Transverse colon (tissue), 4 donors: ENCODE measurements around the gene DIPK1B. TPM values are rescaled to one million over a fixed set of nuclear protein-coding genes. Genes with fewer than 3 reads are reported as not detected.

Experiments used
- DNase-seq: peaks from one replicate; pipeline ENCODE4 v3.0.0-alpha.2; 2019
- H3K27ac ChIP-seq, 4 donors: fragments of 200-600 bp; sonication (generic); 2 replicates each; pipeline ENCODE4 v1.5.1; 2016 to 2018; ENCODE audit warnings: inconsistent platforms in 4 of 4
- H3K27me3 ChIP-seq: fragments of 200-600 bp; sonication (generic); 2 replicates; pipeline ENCODE4 v1.5.1; 2017; ENCODE audit warnings: inconsistent platforms
- H3K36me3 ChIP-seq, 4 donors: fragments of 200-600 bp; sonication (generic); 2 replicates each; pipeline ENCODE4 v1.5.1; 2017 to 2019; ENCODE audit warnings: inconsistent platforms in 4 of 4
- H3K4me1 ChIP-seq, 4 donors: fragments of 200-600 bp; sonication (generic); 2 replicates each; pipeline ENCODE4 v1.5.1; 2017 to 2020; ENCODE audit warnings: inconsistent platforms in 4 of 4
- H3K4me3 ChIP-seq, 4 donors: fragments of 200-600 bp; sonication (generic); 1 replicate in 1 of 4; 2 replicates in 3 of 4; pipeline versions ENCODE4 v1.5.1 to v1.6.1; 2017 to 2019; ENCODE audit warnings: inconsistent platforms in 4 of 4
- H3K9me3 ChIP-seq, 2 donors: fragments of 200-600 bp; sonication (generic); 2 replicates each; pipeline ENCODE4 v1.5.1; 2017 to 2019; ENCODE audit warnings: inconsistent platforms in 2 of 2
- CTCF ChIP-seq, 5 experiments: fragments of 200-600 bp in 3 of 5; fragments of 450-650 bp in 2 of 5; sonication (generic) in 3 of 5; IDR thresholded peaks; 1 replicate in 2 of 5; 2 replicates in 3 of 5; pipeline ENCODE4 v1.5.1; 2016 to 2017; ENCODE audit warnings: antibody characterized with exemption in 5 of 5, inconsistent platforms in 3 of 5, mild to moderate bottlenecking in 2 of 5, moderate library complexity in 1 of 5
- EP300 ChIP-seq: sonication (generic); formaldehyde crosslinking; IDR thresholded peaks from one replicate; pipeline ENCODE4 v1.6.1; 2017; ENCODE audit warnings: antibody characterized with exemption, low read depth
- POLR2A ChIP-seq: fragments of 450-650 bp; IDR thresholded peaks from one replicate; pipeline ENCODE4 v1.6.1; 2016; ENCODE audit warnings: antibody characterized with exemption, mild to moderate bottlenecking, moderate library complexity
- POLR2AphosphoS5 ChIP-seq, 3 donors: sonication (generic); formaldehyde crosslinking; IDR thresholded peaks; one replicate each; pipeline ENCODE4 v1.6.1; 2016; ENCODE audit warnings: antibody characterized with exemption in 3 of 3
- WGBS, 2 donors: methylation state at CpG; one replicate each; pipeline ENCODE4 v1.1.5; 2018; ENCODE audit warnings: low coverage in 1 of 2; 5-methylcytosine and 5-hydroxymethylcytosine counted together
- in situ Hi-C, 4 donors: fragments of 200-750 bp; cut with MboI; loops; one replicate each; pipeline versions ENCODE4 v1.15.0 to v1.15.1; 2017; ENCODE audit warnings: low sequenced_read_pairs in 3 of 4, low pct_ligation_motif_present in 1 of 4, low pct_unique_long_range_greater_than_20kb in 1 of 4
- intact Hi-C: fragments of 100-400 bp; cut with DNase I; formaldehyde crosslinking; loops from one replicate; pipeline ENCODE4 v1.15.1; 2023; ENCODE audit warnings: low total_unique reads
- total RNA-seq, 4 donors: library from RNA; depleted of rRNA; stranded (reverse); fragments of >200 nt; gene quantifications; one replicate each; pipeline ENCODE4 v1.1.0, GENCODE V29; 2016

The DIPK1B gene
- total RNA-seq, 4 donors from 2014 or later = 3.5 to 12.3 (median 3.9) TPM

- in situ Hi-C loops = no loop called here
- Histone ChIP-seq H3K36me3 (no peaks in the 10 kb centered on the region), H3K4me3 (no peak overlapping the region), H3K27ac (peak overlapping the region in 2 of 4 donors; percentile 83 to 85), H3K4me1 (peaks cover 31 to 66% (median 63%) of the 10 kb centered on the region in 4 donors), H3K27me3 (peaks cover 29% of the 10 kb centered on the region), H3K9me3 (no peaks in the 10 kb centered on the region)
- TF ChIP-seq EP300 (no peak), CTCF (IDR thresholded peaks at IDR 0.05) (no peak), POLR2A (no peak), POLR2AphosphoS5 (IDR thresholded peaks at IDR 0.05) (no peak)
- no peak for DNase-seq
- 76% methylated on average over 9 of the region's 9 CpGs; no CpG with 5 or more reads in 1 of the 2 donors for WGBS, 2 donors
- intact Hi-C loops = no loop called here
Measured at GRCh38 chr9:136696502-136696901, 15.9 kb upstream of the DIPK1B start.

GRCh38 chr9:136697146-136697820, 15.1 kb upstream of the DIPK1B start:
- no peak for TF ChIP-seq EP300
- TF ChIP-seq POLR2A = no peak
- TF ChIP-seq CTCF (IDR thresholded peaks at IDR 0.05) = no peak
- no peak for TF ChIP-seq POLR2AphosphoS5 (IDR thresholded peaks at IDR 0.05)
- Histone ChIP-seq H3K4me1 (peaks cover 30 to 64% (median 55%) of the 10 kb centered on the region in 4 donors), H3K36me3 (no peaks in the 10 kb centered on the region), H3K9me3 (no peaks in the 10 kb centered on the region), H3K27ac (no peak overlapping the region), H3K4me3 (no peak overlapping the region), H3K27me3 (peaks cover 34% of the 10 kb centered on the region)
- 20 to 38% methylated on average over 1 to 23 of the region's 23 CpGs for WGBS, 2 donors
- in situ Hi-C loops (no loop called here), intact Hi-C loops (no loop called here)
- no peak for DNase-seq

- intact Hi-C loops = no loop called here
- Histone ChIP-seq H3K9me3 (no peaks in the 10 kb centered on the region), H3K27me3 (peaks cover 34% of the 10 kb centered on the region), H3K4me3 (no peak overlapping the region), H3K36me3 (no peaks in the 10 kb centered on the region), H3K27ac (no peak overlapping the region), H3K4me1 (peaks cover 24 to 58% (median 48%) of the 10 kb centered on the region in 4 donors)
- DNase-seq = no peak
- in situ Hi-C loops = no loop called here
- 27 to 37% methylated on average over 5 to 18 of the region's 20 CpGs for WGBS, 2 donors
- TF ChIP-seq POLR2A (no peak), CTCF (IDR thresholded peaks at IDR 0.05) (no peak), POLR2AphosphoS5 (IDR thresholded peaks at IDR 0.05) (no peak), EP300 (no peak)
Measured at GRCh38 chr9:136697821-136698526, 14.4 kb upstream of the DIPK1B start.

- TF ChIP-seq POLR2AphosphoS5 (IDR thresholded peaks at IDR 0.05) (no peak), POLR2A (no peak)
- no peaks in the 10 kb centered on the region for H3K9me3 ChIP-seq
- in situ Hi-C loops (no loop called here), intact Hi-C loops (no loop called here)
- H3K4me1 ChIP-seq = peaks cover 20 to 51% (median 41%) of the 10 kb centered on the region in 4 donors
- H3K4me3 ChIP-seq = no peak overlapping the region
- no peaks in the 10 kb centered on the region for H3K36me3 ChIP-seq
- H3K27me3 ChIP-seq = peaks cover 34% of the 10 kb centered on the region
- 85% methylated on average over 11 of the region's 11 CpGs; no CpG with 5 or more reads in 1 of the 2 donors for WGBS, 2 donors
- DNase-seq = no peak
- H3K27ac ChIP-seq = no peak overlapping the region
Measured at GRCh38 chr9:136698635-136699246, 13.6 kb upstream of the DIPK1B start.
